Measurements from ENCODE around the gene KCTD8. TPM values are rescaled to one million over a fixed set of nuclear protein-coding genes. Genes with fewer than 3 reads are reported as not detected.
A peak's percentile ranks its signal among the peaks of the same experiment; 100 is the strongest.

Gene KCTD8
- total RNA-seq, 2 experiments from 2014 or later = not detected

- peaks cover 8% of the 10 kb centered on the region for H3K9me3 Mint-ChIP-seq
- H3K4me1 Mint-ChIP-seq (ENCODE audit: low read depth) = no peaks in the 10 kb centered on the region
- ATAC-seq = no peak
- H3K36me3 Mint-ChIP-seq (ENCODE audit: low read depth) = no peaks in the 10 kb centered on the region
- ChIA-PET CTCF (no interaction called here), POLR2A (interaction anchor here (0.7 kb wide), 1 partner anchor 91 kb away, joined by 3 read pairs; no protein-coding TSS in a partner anchor)
- DNase-seq = no peak
- no peak overlapping the region for H3K27ac Mint-ChIP-seq
- no peaks in the 10 kb centered on the region for H3K27me3 Mint-ChIP-seq
- H3K4me3 Mint-ChIP-seq = no peak overlapping the region
- intact Hi-C loops (cut with micrococcal nuclease) = no loop called here
- TF ChIP-seq CTCF (IDR thresholded peaks at IDR 0.05) = no peak
Measured at GRCh38 chr4:44479731-44480130, 31.1 kb upstream of the KCTD8 start.

DNA sequence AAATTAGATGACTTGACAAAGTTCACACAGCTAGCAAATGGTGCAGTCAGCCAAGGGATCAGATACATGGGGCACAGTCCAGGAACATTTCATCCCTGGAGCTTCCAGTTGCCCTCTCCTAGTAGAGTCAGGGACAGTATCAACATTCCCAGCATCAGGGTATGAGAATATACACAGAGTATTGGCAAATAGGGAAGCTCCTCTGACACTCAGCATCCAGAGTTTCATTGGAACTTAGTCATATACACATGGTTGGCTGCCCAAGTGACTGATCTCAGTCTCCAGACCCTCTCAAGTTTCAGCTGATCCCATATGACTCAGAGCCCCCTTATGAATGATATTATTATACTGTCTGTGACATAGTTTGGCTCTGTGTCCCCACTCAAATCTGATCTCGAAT is 13.7 kb upstream of the KCTD8 start:
- no peak overlapping the region for H3K4me3 Mint-ChIP-seq
- no peaks in the 10 kb centered on the region for H3K9me3 Mint-ChIP-seq
- no peaks in the 10 kb centered on the region for H3K36me3 Mint-ChIP-seq (ENCODE audit: low read depth)
- CTCF ChIA-PET = interaction anchor here (1.4 kb wide), 1 partner anchor 13 kb away, joined by 3 read pairs; the partner anchor contains the start of gene KCTD8
- no peaks in the 10 kb centered on the region for H3K27me3 Mint-ChIP-seq
- no peak for TF ChIP-seq CTCF (IDR thresholded peaks at IDR 0.05)
- no peak overlapping the region for H3K27ac Mint-ChIP-seq
- ATAC-seq (no peak), DNase-seq (no peak)
- H3K4me1 Mint-ChIP-seq (ENCODE audit: low read depth) = no peaks in the 10 kb centered on the region
- intact Hi-C loops (cut with micrococcal nuclease) = no loop called here
- POLR2A ChIA-PET = no interaction called here

DNA sequence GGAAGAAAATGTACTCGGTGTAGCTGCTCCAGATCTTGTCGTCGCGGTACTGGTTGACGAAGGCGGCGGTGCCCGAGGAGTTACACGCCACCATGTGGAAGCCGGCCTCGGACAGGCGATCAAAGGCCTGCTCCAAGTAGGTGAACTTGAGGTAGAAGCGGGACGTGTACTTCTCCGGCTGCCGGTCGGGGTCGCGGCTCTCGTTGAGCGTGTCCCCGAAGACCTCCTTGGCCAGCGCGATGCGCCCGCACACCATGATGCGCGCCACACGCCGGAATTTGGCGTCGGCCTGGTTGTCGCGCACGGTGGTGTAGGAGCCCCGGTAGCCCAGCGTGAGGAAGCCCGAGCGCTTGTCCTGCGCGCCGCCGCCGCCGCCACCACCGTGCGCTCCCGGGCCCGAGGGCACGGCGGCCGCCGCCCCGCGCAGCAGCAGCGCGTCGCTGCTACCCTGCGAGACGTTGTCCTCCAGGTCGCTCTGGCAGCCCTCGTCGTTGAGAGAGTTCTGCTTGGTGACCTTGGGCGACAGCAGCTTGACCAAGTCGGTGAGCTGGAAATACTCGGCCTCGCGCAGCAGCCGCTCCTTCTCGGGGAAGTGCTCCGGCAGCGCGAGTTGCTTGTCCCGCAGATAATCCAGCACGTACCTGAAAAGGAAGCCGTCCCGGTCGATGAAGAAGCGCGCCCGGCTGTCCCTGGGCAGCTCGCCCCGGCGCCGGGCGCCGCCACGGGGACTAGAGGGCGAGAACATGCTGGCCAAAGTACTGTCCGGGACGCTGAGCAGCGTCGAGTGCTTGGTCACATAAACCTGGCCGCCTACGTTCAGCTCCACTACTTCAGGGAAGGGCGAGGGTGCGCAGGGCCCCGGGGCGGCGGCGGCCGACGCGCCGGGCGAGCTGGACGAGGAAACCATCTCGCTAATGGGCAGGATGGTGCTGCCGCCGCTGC is 775 bp downstream of the KCTD8 start:
- Mint-ChIP-seq H3K9me3 (no peaks in the 10 kb centered on the region), H3K4me1 (ENCODE audit: low read depth) (peaks cover 12% of the 10 kb centered on the region), H3K27me3 (peaks cover 37% of the 10 kb centered on the region), H3K27ac (no peak overlapping the region), H3K4me3 (no peak overlapping the region), H3K36me3 (ENCODE audit: low read depth) (no peaks in the 10 kb centered on the region)
- POLR2A ChIA-PET = no interaction called here
- intact Hi-C loops (cut with micrococcal nuclease) = no loop called here
- CTCF ChIA-PET = interaction anchor here (0.8 to 1.6 kb wide), 12 partner anchors 9 to 276 kb away, joined by 3 to 8 read pairs (median 4); no protein-coding TSS in a partner anchor
- ATAC-seq = no peak
- DNase-seq = peak; percentile 1
- no peak for TF ChIP-seq CTCF (IDR thresholded peaks at IDR 0.05)

DNA sequence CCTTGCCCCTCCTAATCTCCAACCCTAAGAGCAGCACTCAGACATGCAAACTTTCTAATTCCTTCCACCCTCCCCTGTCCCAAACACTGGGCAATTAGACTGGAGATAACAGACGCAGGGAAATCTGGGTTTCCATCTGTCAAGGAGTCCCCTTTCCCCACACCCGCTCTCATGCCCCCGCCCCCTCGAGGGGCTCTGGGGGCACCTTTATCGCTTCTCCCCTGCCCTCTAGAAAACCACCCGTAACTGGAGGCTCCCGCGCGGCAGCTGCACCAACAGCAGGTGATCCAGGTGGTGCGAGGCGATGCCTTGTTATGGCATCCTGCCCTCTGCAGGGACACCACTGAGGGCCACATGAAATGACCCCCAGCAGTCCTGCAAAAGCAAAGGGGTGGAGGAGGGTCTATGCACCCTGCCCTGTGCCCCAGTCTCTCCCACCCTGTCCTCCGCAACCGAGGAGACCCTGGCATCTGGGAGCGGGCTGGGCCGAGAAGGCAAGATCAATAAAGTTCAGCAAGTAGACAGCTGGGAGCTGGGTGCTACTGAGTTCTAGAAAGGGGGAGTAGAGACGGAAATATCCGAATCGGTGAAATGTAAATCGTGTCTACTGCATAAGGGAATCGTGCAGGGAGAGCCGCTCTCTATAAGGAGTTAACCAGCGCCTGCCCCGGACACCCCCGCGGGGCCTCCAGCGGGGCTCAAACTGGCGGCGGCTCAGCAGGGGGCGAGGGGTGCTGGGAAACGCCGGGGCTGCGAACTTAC is 1.6 kb downstream of the KCTD8 start:
- Mint-ChIP-seq H3K4me3 (no peak overlapping the region), H3K27me3 (peaks cover 34% of the 10 kb centered on the region), H3K9me3 (no peaks in the 10 kb centered on the region), H3K4me1 (ENCODE audit: low read depth) (peaks cover 12% of the 10 kb centered on the region), H3K27ac (no peak overlapping the region), H3K36me3 (ENCODE audit: low read depth) (no peaks in the 10 kb centered on the region)
- POLR2A ChIA-PET = no interaction called here
- DNase-seq = no peak
- CTCF ChIA-PET = no interaction called here
- no peak for TF ChIP-seq CTCF (IDR thresholded peaks at IDR 0.05)
- no peak for ATAC-seq
- intact Hi-C loops (cut with micrococcal nuclease) = no loop called here

DNA sequence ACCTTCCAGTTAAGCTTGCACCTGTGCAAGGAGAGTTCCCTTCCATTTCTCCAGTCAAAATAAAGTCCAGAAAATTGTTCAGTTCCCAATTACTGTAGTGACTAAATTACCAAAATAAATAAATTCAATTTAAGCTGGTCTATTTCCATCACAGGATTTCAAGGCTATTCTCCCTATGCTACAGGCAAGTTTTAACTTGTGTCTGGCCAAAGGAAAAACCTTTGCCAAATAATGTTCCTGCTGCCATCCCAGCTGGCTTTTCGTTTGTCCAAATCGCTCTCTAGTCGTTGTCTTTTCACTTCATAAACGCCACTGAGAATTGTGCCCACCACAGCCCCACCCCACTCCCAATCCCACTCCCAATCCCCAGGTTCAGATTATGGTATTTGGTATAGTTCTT is 2.4 kb downstream of the KCTD8 start:
- ChIA-PET POLR2A (no interaction called here), CTCF (no interaction called here)
- DNase-seq = no peak
- Mint-ChIP-seq H3K4me1 (ENCODE audit: low read depth) (peaks cover 12% of the 10 kb centered on the region), H3K27ac (no peak overlapping the region), H3K36me3 (ENCODE audit: low read depth) (no peaks in the 10 kb centered on the region), H3K4me3 (no peak overlapping the region), H3K27me3 (peaks cover 33% of the 10 kb centered on the region), H3K9me3 (no peaks in the 10 kb centered on the region)
- ATAC-seq = no peak
- TF ChIP-seq CTCF (IDR thresholded peaks at IDR 0.05) = no peak
- intact Hi-C loops (cut with micrococcal nuclease) = no loop called here

All from activated CD8-positive, alpha-beta T cell treated with anti-CD3 and anti-CD28 coated beads for 36 hours (primary cell).